RWPE1 (cell line): ENCODE results near the gene NCBP2L.
A peak's percentile ranks its signal among the peaks of the same experiment; 100 is the strongest.
"Not testable (repeated sequence)": the region's sequence is repeated elsewhere in the genome, so short reads cannot be mapped to it uniquely, and the experiment has no call there.

Source experiments
- CTCF ChIA-PET: fragments of 350-600 bp; sonication (Branson Sonifier 250); formaldehyde crosslinking; extraction: SDS; loops from one replicate; lab custom pipeline; 2021; lab: Yijun Ruan, JAX
- POLR2A ChIA-PET: fragments of 400-600 bp; formaldehyde crosslinking; extraction: SDS; loops from one replicate; lab custom pipeline; 2020; ENCODE audit warnings: antibody characterized with exemption; ENCODE audit not compliant: low non-redundant PET; lab: Yijun Ruan, JAX
- DNase-seq: peaks from one replicate; pipeline ENCODE4 v3.0.0; 2012; ENCODE audit warnings: low spot score
- H3K27ac ChIP-seq: fragments of 450-650 bp; 2 replicates; pipeline ENCODE4 v1.5.1; 2017
- TF ChIP-seq, protein P1 (sequence below): fragments of 450-650 bp; conservative IDR thresholded peaks from 2 replicates; pipeline ENCODE4 v1.5.1; 2017; ENCODE audit warnings: low read depth, mild to moderate bottlenecking

The NCBP2L gene

DNA sequence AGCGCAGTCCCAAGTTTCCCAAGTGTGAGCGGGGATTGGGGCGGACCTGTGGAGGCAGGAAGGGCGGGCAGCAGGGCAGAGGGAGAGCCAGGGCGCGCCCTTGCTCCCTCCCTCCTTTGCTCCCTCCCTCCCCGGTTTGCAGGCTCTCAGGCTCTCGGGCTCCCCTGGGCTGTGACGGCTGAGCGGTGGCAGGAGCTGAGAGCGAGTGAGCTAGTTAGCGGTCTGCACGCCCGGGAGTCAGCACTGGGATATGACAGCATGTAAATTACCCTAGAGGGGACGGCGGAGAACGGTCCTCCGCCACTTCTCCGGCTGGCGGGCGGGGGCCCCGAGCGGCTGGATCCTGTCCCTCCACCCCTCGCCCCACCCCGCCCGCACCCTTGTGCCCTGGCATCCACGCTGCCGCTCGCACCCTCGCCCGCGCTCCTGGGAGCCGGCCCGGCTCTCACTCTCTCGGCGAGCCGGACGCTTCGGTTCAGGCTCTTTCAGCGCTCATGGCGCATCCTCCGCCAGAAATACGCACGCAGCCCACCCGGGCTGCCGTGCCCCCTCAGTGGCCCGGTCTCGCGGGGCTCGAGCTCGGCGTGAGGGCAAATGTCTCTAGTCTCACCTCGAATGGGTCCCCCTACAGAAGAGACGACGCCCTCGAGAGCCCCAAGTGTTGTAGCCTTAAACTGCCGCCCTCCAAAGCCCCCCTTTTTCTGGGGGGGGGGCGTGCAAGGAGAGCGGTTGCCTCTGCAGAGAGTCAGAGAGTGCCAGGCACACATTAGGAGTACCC lies 1.6 kb upstream of the NCBP2L start, which contains the start of gene TSC22D3:
TSC22D3 (minus strand) TSS at position 54 of the 778 bp plus-strand sequence. CDS start 368 bp downstream, outside the sequence.
- H3K27ac ChIP-seq: peak within 1 kb of the TSS; percentile 95
- ChIA-PET CTCF (interaction anchor here (0.7 to 1.4 kb wide), 5 partner anchors 10 to 239 kb away, joined by 3 to 9 read pairs (median 3); no protein-coding TSS in a partner anchor), POLR2A (interaction anchor here (0.6 to 0.9 kb wide), 3 partner anchors 57 to 100 kb away, joined by 3 to 4 read pairs (median 3); no protein-coding TSS in a partner anchor)
- DNase-seq: peak; percentile 70
- TF ChIP-seq, protein P1, sequence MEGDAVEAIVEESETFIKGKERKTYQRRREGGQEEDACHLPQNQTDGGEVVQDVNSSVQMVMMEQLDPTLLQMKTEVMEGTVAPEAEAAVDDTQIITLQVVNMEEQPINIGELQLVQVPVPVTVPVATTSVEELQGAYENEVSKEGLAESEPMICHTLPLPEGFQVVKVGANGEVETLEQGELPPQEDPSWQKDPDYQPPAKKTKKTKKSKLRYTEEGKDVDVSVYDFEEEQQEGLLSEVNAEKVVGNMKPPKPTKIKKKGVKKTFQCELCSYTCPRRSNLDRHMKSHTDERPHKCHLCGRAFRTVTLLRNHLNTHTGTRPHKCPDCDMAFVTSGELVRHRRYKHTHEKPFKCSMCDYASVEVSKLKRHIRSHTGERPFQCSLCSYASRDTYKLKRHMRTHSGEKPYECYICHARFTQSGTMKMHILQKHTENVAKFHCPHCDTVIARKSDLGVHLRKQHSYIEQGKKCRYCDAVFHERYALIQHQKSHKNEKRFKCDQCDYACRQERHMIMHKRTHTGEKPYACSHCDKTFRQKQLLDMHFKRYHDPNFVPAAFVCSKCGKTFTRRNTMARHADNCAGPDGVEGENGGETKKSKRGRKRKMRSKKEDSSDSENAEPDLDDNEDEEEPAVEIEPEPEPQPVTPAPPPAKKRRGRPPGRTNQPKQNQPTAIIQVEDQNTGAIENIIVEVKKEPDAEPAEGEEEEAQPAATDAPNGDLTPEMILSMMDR: no peak

DNA sequence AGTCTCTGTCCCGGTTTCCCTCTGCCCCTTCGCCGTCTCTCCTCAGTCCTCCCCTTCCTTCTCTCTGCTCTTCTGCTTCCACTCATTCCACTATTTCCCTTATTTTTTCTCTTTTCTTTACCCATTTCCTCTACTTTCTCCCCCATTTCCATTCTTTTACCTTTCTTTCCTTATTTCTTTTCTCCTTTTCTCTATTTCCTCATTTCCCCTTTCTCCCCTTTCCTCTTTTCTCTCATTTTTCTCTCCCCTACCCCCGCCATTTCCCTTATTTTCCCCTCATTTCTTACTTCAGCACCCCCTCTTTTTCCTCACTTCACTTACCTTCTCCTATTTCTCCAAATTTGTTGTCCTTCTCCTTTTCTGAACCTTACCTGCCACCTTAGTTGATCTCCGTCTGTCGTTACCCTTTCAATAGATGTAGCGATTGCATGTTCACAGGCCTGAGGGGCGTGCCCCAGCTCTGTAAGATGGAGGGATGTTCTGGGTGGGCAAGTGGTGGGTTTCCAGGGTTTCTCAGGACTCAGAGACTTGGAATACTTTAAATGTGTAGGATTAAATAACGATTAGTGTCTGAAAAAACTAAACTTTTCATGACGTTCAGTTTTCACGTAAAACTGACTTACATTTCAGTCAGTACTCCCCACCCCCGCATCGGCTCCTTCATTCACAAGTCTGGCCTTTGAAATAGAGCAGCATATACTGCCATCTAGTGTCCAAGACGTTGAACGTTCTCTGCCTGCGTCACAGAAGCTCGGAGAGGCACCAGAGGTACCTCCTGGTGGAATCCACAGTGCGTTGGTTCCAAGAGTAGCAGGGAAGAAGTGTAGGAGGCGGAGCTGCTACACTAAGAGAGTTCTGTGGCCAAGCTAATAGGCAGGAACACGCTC lies 641 bp upstream of the NCBP2L start:
- ChIA-PET POLR2A (no interaction called here), CTCF (interaction anchor here (0.5 to 1.9 kb wide), 12 partner anchors 10 to 315 kb away, joined by 3 to 12 read pairs (median 3); partner anchors contain the start of gene ATG4A)
- TF ChIP-seq, protein P1: peak; percentile 57
- H3K27ac ChIP-seq: peak overlapping the region; percentile 95
- peak; percentile 65 for DNase-seq

DNA sequence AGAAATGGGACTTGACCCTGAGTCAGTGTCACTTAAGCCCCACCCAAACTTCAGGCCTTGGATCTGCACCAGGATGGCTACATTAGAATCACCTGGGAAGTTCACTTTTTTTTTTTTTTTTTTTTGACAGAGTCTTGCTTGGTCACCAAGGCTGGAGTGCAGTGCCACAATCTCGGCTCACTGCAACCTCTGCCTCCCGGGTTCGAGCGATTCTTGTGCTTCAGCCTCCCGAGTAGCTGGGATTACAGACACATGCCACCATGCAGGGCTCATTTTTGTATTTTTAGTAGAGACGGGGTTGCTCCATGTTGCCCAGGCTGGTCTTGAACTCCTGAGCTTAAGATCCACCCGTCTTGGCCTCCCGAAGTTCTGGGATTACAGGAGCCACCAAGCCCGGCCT lies 3.0 kb downstream of the NCBP2L start:
- DNase-seq: no peak
- TF ChIP-seq, protein P1: no peak
- ChIA-PET CTCF (no interaction called here), POLR2A (no interaction called here)
- H3K27ac ChIP-seq: no peak overlapping the region

DNA sequence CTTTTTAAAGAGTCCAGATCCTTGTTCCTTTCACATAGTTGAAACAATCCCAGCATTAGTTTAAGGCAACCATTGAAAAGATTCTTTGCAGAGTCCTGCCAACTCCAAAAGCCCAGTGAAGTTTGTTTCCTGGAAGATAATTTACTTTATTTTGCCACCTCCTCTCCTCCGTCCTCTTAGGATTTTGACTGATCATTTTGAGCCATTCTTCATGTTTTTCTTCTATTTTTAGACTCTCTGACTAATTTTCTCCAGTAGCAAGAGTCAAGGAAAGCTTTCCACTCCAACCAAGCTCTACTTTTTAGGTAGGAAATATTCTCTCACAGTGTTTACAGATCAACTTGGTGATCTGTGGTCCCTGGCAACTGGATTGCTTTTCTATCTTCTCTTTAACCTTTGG lies 10.3 kb downstream of the NCBP2L start:
- CTCF ChIA-PET: no interaction called here
- no peak overlapping the region for H3K27ac ChIP-seq
- no peak for DNase-seq
- TF ChIP-seq, protein P1: no peak
- POLR2A ChIA-PET: no interaction called here

DNA sequence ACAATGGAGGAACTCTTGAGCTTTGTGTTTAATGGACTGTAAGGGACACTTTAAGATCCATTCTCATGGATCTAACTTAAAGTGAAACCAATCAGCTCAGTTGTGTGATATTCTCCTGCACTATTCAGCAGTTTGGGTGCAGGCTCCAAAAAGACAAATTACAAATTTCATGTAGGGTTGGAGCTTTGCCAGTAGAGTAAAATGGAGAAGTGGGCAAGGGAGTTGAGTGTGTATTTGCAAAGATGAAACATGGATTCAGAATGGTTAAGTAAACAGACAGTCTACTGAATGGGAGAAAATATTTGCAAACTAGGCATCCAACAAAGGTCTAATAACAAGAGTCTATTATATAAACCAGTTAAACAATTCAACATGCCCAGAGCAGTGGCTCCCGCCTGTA lies 26.9 kb downstream of the NCBP2L start:
- DNase-seq: no peak
- H3K27ac ChIP-seq: no peak overlapping the region
- TF ChIP-seq, protein P1: no peak
- CTCF ChIA-PET: interaction anchor here (0.7 kb wide), 1 partner anchor 86 kb away, joined by 3 read pairs; no protein-coding TSS in a partner anchor
- POLR2A ChIA-PET: no interaction called here

DNA sequence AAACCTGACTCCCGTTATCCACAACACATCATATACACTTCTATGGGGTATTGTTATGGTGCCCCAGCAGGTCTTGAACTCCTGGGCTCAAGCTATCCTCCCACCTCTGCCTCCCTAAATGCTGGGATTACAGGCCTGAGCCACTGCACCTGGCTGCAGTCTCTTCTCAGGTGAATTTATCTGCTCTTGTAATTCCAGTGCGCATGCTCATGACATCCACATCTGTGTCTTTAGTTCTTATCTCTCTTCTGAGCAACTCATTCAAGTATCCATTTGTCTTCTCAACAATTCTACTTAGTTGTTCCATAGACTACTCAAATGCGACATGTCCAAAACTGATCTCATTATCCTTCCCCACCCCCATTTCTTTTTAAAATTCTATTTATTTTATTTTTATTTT lies 27.6 kb downstream of the NCBP2L start:
- no peak for DNase-seq
- TF ChIP-seq, protein P1: no peak
- no peak overlapping the region for H3K27ac ChIP-seq
- ChIA-PET POLR2A (no interaction called here), CTCF (no interaction called here)

DNA sequence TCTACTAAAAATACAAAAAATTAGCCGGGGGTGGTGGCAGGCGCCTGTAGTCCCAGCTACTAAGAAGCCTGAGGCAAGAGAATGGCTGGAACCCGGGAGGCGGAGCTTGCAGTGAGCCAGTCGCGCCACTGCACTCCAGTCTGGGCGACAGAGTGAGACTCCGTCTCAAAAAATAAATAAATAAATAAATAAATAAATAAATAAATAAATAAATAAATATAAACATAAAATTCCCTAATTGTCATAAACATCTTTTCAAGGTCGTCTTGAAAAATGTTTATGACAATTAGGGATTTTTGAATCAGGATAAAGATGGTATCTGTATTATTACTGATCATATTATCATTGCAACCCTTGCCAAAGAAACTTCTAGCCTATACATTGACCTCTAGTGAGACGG lies 32.5 kb downstream of the NCBP2L start:
- DNase-seq, H3K27ac ChIP-seq, POLR2A ChIA-PET: not testable (repeated sequence)
- CTCF ChIA-PET: interaction anchor here (0.6 kb wide), 1 partner anchor 274 kb away, joined by 5 read pairs; no protein-coding TSS in a partner anchor
